Measurements from ENCODE around the gene GMCL1. TPM values are rescaled to one million over a fixed set of nuclear protein-coding genes. Genes with fewer than 3 reads are reported as not detected.
A peak's percentile ranks its signal among the peaks of the same experiment; 100 is the strongest.

Gene GMCL1
- total RNA-seq, 2 donors from 2014 or later = 13.5 to 24.1 TPM

- ATAC-seq (ENCODE audit: insufficient number of reproducible peaks, low FRiP score, low read depth) (no peak), DNase-seq (ENCODE audit: low spot score) (no peak)
- H3K27ac ChIP-seq = no peak overlapping the region
- H3K4me3 ChIP-seq = no peak overlapping the region
- H3K4me1 ChIP-seq (ENCODE audit: control insufficient read depth in 1 of 2, low read depth in 2 of 2) = peaks cover 11 to 39% of the 10 kb centered on the region in 2 donors
- no peak for TF ChIP-seq CTCF (IDR thresholded peaks at IDR 0.05)
- H3K9me3 ChIP-seq = no peaks in the 10 kb centered on the region
- no peaks in the 10 kb centered on the region for H3K36me3 ChIP-seq
- no peaks in the 10 kb centered on the region for H3K27me3 ChIP-seq (replicated peaks; ENCODE audit: insufficient read depth)
Observed at GRCh38 chr2:69796174-69796573, 33.3 kb upstream of the GMCL1 start.

- DNase-seq (ENCODE audit: low spot score) = no peak
- Histone ChIP-seq H3K4me1 (ENCODE audit: control insufficient read depth in 1 of 2, low read depth in 2 of 2) (peaks cover 7 to 29% of the 10 kb centered on the region in 2 donors), H3K27me3 (replicated peaks; ENCODE audit: insufficient read depth) (no peaks in the 10 kb centered on the region), H3K36me3 (no peaks in the 10 kb centered on the region), H3K4me3 (no peak overlapping the region), H3K9me3 (no peaks in the 10 kb centered on the region), H3K27ac (peak overlapping the region; percentile 52 to 68)
- TF ChIP-seq CTCF (IDR thresholded peaks at IDR 0.05) = no peak
- no peak for ATAC-seq (ENCODE audit: insufficient number of reproducible peaks, low FRiP score, low read depth)
Observed at GRCh38 chr2:69797235-69797634, 32.2 kb upstream of the GMCL1 start.

- H3K27me3 ChIP-seq (replicated peaks; ENCODE audit: insufficient read depth) = no peaks in the 10 kb centered on the region
- peaks cover 7 to 29% of the 10 kb centered on the region in 2 donors for H3K4me1 ChIP-seq (ENCODE audit: control insufficient read depth in 1 of 2, low read depth in 2 of 2)
- no peak for ATAC-seq (ENCODE audit: insufficient number of reproducible peaks, low FRiP score, low read depth)
- H3K36me3 ChIP-seq = no peaks in the 10 kb centered on the region
- peak overlapping the region; percentile 52 to 68 for H3K27ac ChIP-seq
- no peak for TF ChIP-seq CTCF (IDR thresholded peaks at IDR 0.05)
- DNase-seq (ENCODE audit: low spot score) = no peak
- no peaks in the 10 kb centered on the region for H3K9me3 ChIP-seq
- H3K4me3 ChIP-seq = peak overlapping the region; percentile 68
Observed at GRCh38 chr2:69797836-69798289, 31.6 kb upstream of the GMCL1 start.

GRCh38 chr2:69798290-69798908 lies 31.1 kb upstream of the GMCL1 start:
- H3K36me3 ChIP-seq = no peaks in the 10 kb centered on the region
- ATAC-seq (ENCODE audit: insufficient number of reproducible peaks, low FRiP score, low read depth) = no peak
- peaks cover 7 to 29% of the 10 kb centered on the region in 2 donors for H3K4me1 ChIP-seq (ENCODE audit: control insufficient read depth in 1 of 2, low read depth in 2 of 2)
- DNase-seq (ENCODE audit: low spot score) = no peak
- TF ChIP-seq CTCF (IDR thresholded peaks at IDR 0.05) = no peak
- H3K27me3 ChIP-seq (replicated peaks; ENCODE audit: insufficient read depth) = no peaks in the 10 kb centered on the region
- H3K27ac ChIP-seq = peak overlapping the region; percentile 52 to 68
- peak overlapping the region; percentile 68 for H3K4me3 ChIP-seq
- no peaks in the 10 kb centered on the region for H3K9me3 ChIP-seq

GRCh38 chr2:69798909-69799526 lies 30.4 kb upstream of the GMCL1 start:
- Histone ChIP-seq H3K36me3 (no peaks in the 10 kb centered on the region), H3K4me3 (peak overlapping the region; percentile 68), H3K4me1 (ENCODE audit: control insufficient read depth in 1 of 2, low read depth in 2 of 2) (peaks cover 7 to 29% of the 10 kb centered on the region in 2 donors), H3K9me3 (no peaks in the 10 kb centered on the region), H3K27ac (peak overlapping the region; percentile 52 to 68), H3K27me3 (replicated peaks; ENCODE audit: insufficient read depth) (no peaks in the 10 kb centered on the region)
- TF ChIP-seq CTCF (IDR thresholded peaks at IDR 0.05) = no peak
- DNase-seq (ENCODE audit: low spot score) (no peak), ATAC-seq (ENCODE audit: insufficient number of reproducible peaks, low FRiP score, low read depth) (no peak)
